H1 (cell line): ENCODE data around the gene MOGAT3. TPM values are rescaled to one million over a fixed set of nuclear protein-coding genes. Genes with fewer than 3 reads are reported as not detected.

Source experiments
- CTCF ChIA-PET: fragments of 300-600 bp; sonication (Branson Sonifier 250); formaldehyde crosslinking; loops from one replicate; lab custom pipeline; 2021; ENCODE audit not compliant: partially characterized antibody; lab: Charles Lee
- POLR2A ChIA-PET: fragments of 300-600 bp; sonication (Branson Sonifier 250); formaldehyde crosslinking; loops from one replicate; lab custom pipeline; 2021; ENCODE audit warnings: inconsistent platforms; ENCODE audit not compliant: partially characterized antibody; lab: Charles Lee
- DNase-seq, 2 experiments: peaks; one replicate each; pipeline versions ENCODE4 v3.0.0 to v3.0.0-alpha.2; 2010 to 2022; ENCODE audit warnings: low spot score in 2 of 2, low read depth in 1 of 2, mixed read lengths in 1 of 2
- FAIRE-seq: peaks from 2 replicates; lab custom pipeline; 2011; peaks lifted over from hg19 to GRCh38; lab: Jason Lieb, UNC
- H2AFZ ChIP-seq: 2 replicates; pipeline ENCODE4 v1.8.1; 2012; ENCODE audit warnings: low read length, inconsistent platforms
- H2AK5ac ChIP-seq: 2 replicates; pipeline ENCODE4 v1.6.1; 2013; ENCODE audit warnings: low read depth, low read length
- H2BK120ac ChIP-seq: replicated peaks from 2 replicates; pipeline ENCODE3; 2013; ENCODE audit warnings: low read depth, low read length, inconsistent platforms
- H2BK12ac ChIP-seq: 2 replicates; pipeline ENCODE4 v1.6.1; 2013; ENCODE audit warnings: low read depth, low read length
- H2BK15ac ChIP-seq: 2 replicates; pipeline ENCODE4 v1.6.1; 2013; ENCODE audit warnings: low read length
- H2BK20ac ChIP-seq: 2 replicates; pipeline ENCODE4 v1.6.1; 2013; ENCODE audit warnings: low read length
- H2BK5ac ChIP-seq: 2 replicates; pipeline ENCODE4 v1.6.1; 2013; ENCODE audit warnings: low read depth, low read length
- H3K14ac ChIP-seq: 2 replicates; pipeline ENCODE4 v1.6.1; 2013; ENCODE audit warnings: inconsistent platforms; ENCODE audit not compliant: insufficient read length
- H3K18ac ChIP-seq: 2 replicates; pipeline ENCODE4 v1.6.1; 2013; ENCODE audit warnings: low read length; ENCODE audit errors: extremely low read depth
- H3K23ac ChIP-seq: 2 replicates; pipeline ENCODE4 v1.6.1; 2013; ENCODE audit warnings: inconsistent platforms; ENCODE audit not compliant: insufficient read length
- H3K23me2 ChIP-seq: 2 replicates; pipeline ENCODE4 v1.6.1; 2013; ENCODE audit warnings: low read depth, low read length
- H3K27ac ChIP-seq: 2 replicates; pipeline ENCODE4 v1.6.1; 2011; ENCODE audit warnings: low read depth, low read length, inconsistent platforms
- H3K27me3 ChIP-seq, 4 experiments: replicated peaks in 1 of 4; 1 replicate in 1 of 4; 2 replicates in 3 of 4; pipeline versions ENCODE4 v1.6.1 to v1.8.1; 2011 to 2013; ENCODE audit warnings: low read length in 3 of 4, mild to moderate bottlenecking in 3 of 4, inconsistent platforms in 2 of 4, mixed read lengths in 2 of 4, moderate library complexity in 1 of 4; ENCODE audit not compliant: control insufficient read depth in 3 of 4, insufficient read depth in 3 of 4; ENCODE audit errors: extremely low read depth in 1 of 4
- H3K36me3 ChIP-seq, 4 experiments: 2 replicates each; pipeline versions ENCODE4 v1.6.1 to v1.8.1; 2011 to 2013; ENCODE audit warnings: mild to moderate bottlenecking in 4 of 4, low read length in 3 of 4, moderate library complexity in 2 of 4, control low read depth in 1 of 4, inconsistent platforms in 1 of 4; ENCODE audit not compliant: insufficient read depth in 4 of 4, control insufficient read depth in 2 of 4
- H3K4ac ChIP-seq: replicated peaks from 2 replicates; pipeline ENCODE3; 2013; ENCODE audit warnings: low read length, low read depth, mixed read lengths, inconsistent platforms; ENCODE audit not compliant: insufficient read length
- H3K4me1 ChIP-seq, 4 experiments: replicated peaks in 1 of 4; 1 replicate in 1 of 4; 2 replicates in 3 of 4; pipeline versions ENCODE4 v1.6.1 to v1.8.1; 2011 to 2013; ENCODE audit warnings: low read length in 3 of 4, inconsistent platforms in 2 of 4, mixed read lengths in 1 of 4; ENCODE audit not compliant: insufficient read depth in 4 of 4, control insufficient read depth in 3 of 4
- H3K4me2 ChIP-seq, 2 experiments: 2 replicates each; pipeline versions ENCODE4 v1.6.1 to v1.8.1; 2011 to 2013; ENCODE audit warnings: low read depth in 2 of 2, low read length in 2 of 2, control low read depth in 1 of 2, inconsistent platforms in 1 of 2, mild to moderate bottlenecking in 1 of 2; ENCODE audit not compliant: insufficient read depth in 1 of 2
- H3K4me3 ChIP-seq, 4 experiments: fragments of 200-600, 300-600 bp in 1 of 4; sonication (generic), shearing (Covaris generic), sonication (Bioruptor Twin) in 1 of 4; 2 replicates each; pipeline versions ENCODE4 v1.5.1 to v1.8.1; 2011 to 2016; ENCODE audit warnings: low read length in 4 of 4, low read depth in 3 of 4, control low read depth in 2 of 4, inconsistent platforms in 2 of 4, mild to moderate bottlenecking in 2 of 4, mixed read lengths in 1 of 4, moderate library complexity in 1 of 4; ENCODE audit not compliant: insufficient read depth in 2 of 4; ENCODE audit errors: extremely low read depth in 1 of 4
- H3K56ac ChIP-seq: replicated peaks from 2 replicates; pipeline ENCODE3; 2013; ENCODE audit warnings: low read depth, mild to moderate bottlenecking, mixed read lengths, low read length, inconsistent platforms; ENCODE audit not compliant: insufficient read length
- H3K79me1 ChIP-seq: 2 replicates; pipeline ENCODE4 v1.6.1; 2013; ENCODE audit warnings: low read depth, low read length, control low read depth
- H3K79me2 ChIP-seq, 2 experiments: 2 replicates each; pipeline versions ENCODE4 v1.6.1 to v1.8.1; 2012 to 2013; ENCODE audit warnings: low read length in 2 of 2, mild to moderate bottlenecking in 2 of 2, inconsistent platforms in 1 of 2; ENCODE audit not compliant: insufficient read depth in 2 of 2, control insufficient read depth in 1 of 2
- H3K9ac ChIP-seq, 4 experiments: replicated peaks in 1 of 4; 1 replicate in 1 of 4; 2 replicates in 3 of 4; pipeline versions ENCODE4 v1.6.1 to v1.8.1; 2011 to 2013; ENCODE audit warnings: low read depth in 3 of 4, low read length in 3 of 4, control low read depth in 2 of 4, mild to moderate bottlenecking in 2 of 4, moderate library complexity in 2 of 4, inconsistent platforms in 1 of 4; ENCODE audit errors: extremely low read depth in 1 of 4
- H3K9me3 ChIP-seq, 2 experiments: 2 replicates each; pipeline versions ENCODE4 v1.6.1 to v1.8.1; 2012 to 2013; ENCODE audit warnings: mild to moderate bottlenecking in 2 of 2, moderate library complexity in 2 of 2, control low read depth in 1 of 2, inconsistent platforms in 1 of 2, low read depth in 1 of 2, low read length in 1 of 2, mixed read lengths in 1 of 2; ENCODE audit not compliant: insufficient read depth in 2 of 2
- H4K20me1 ChIP-seq, 2 experiments: replicated peaks in 1 of 2; 2 replicates each; pipeline versions ENCODE3 to v1.8.1; 2011 to 2013; ENCODE audit warnings: inconsistent platforms in 2 of 2, low read length in 2 of 2, mild to moderate bottlenecking in 1 of 2; ENCODE audit not compliant: insufficient read depth in 2 of 2, control insufficient read depth in 1 of 2
- H4K5ac ChIP-seq: 2 replicates; pipeline ENCODE4 v1.6.1; 2013; ENCODE audit warnings: low read length, low read depth, mixed read lengths, inconsistent platforms; ENCODE audit not compliant: insufficient read length
- H4K8ac ChIP-seq: 2 replicates; pipeline ENCODE4 v1.8.0; 2013; ENCODE audit warnings: mild to moderate bottlenecking, moderate library complexity, low read length, inconsistent platforms; ENCODE audit not compliant: insufficient read depth; ENCODE audit errors: extremely low read depth
- H4K91ac ChIP-seq: replicated peaks from 2 replicates; pipeline ENCODE3; 2013; ENCODE audit warnings: low read length, mixed read lengths, inconsistent platforms; ENCODE audit not compliant: insufficient read length
- ATF3 ChIP-seq: IDR thresholded peaks from 2 replicates; pipeline ENCODE4 v1.6.1; 2011; ENCODE audit warnings: low read depth, mild to moderate bottlenecking, low read length; ENCODE audit not compliant: insufficient read depth
- BACH1 ChIP-seq: IDR thresholded peaks from 2 replicates; pipeline ENCODE4 v1.6.1; 2012; ENCODE audit warnings: low read length, improper control_type of control experiment
- BCL11A ChIP-seq, 2 experiments: IDR thresholded peaks; one replicate each; pipeline ENCODE4 v1.6.1; 2011; ENCODE audit warnings: low read depth in 2 of 2, low read length in 2 of 2, mild to moderate bottlenecking in 2 of 2
- BRCA1 ChIP-seq: IDR thresholded peaks from 2 replicates; pipeline ENCODE4 v1.6.1; 2012; ENCODE audit warnings: low read depth, low read length, improper control_type of control experiment
- CBX8 ChIP-seq: fragments of 300-800, 300-1000 bp; sonication (generic); IDR thresholded peaks from 2 replicates; pipeline ENCODE4 v1.7.1; 2016; ENCODE audit warnings: low read depth, low read length, borderline replicate concordance
- JUND ChIP-seq: IDR thresholded peaks from 2 replicates; pipeline ENCODE4 v1.6.1; 2011; ENCODE audit warnings: mild to moderate bottlenecking, improper control_type of control experiment, low read length
- KDM5A ChIP-seq: fragments of 200-600 bp; IDR thresholded peaks from 2 replicates; pipeline ENCODE4 v1.7.1; 2012; ENCODE audit warnings: mild to moderate bottlenecking, low read length, inconsistent platforms, mixed read lengths
- PHF8 ChIP-seq: fragments of 200-600 bp; sonication (generic); conservative IDR thresholded peaks from 2 replicates; pipeline ENCODE4 v1.7.1; 2012; ENCODE audit warnings: low read depth, mild to moderate bottlenecking, inconsistent platforms, low read length, moderate library complexity
- POU5F1 ChIP-seq: IDR thresholded peaks from 2 replicates; pipeline ENCODE4 v1.6.1; 2011; ENCODE audit warnings: low read depth, mild to moderate bottlenecking, low read length, moderate library complexity
- SAP30 ChIP-seq: fragments of 300-600 bp; sonication (generic); IDR thresholded peaks from 2 replicates; pipeline ENCODE4 v1.7.1; 2012; ENCODE audit warnings: low read length, moderate library complexity, mild to moderate bottlenecking, inconsistent platforms; ENCODE audit not compliant: insufficient read depth, insufficient replicate concordance
- SUZ12 ChIP-seq: fragments of 200-600 bp; sonication (generic); IDR thresholded peaks from 2 replicates; pipeline ENCODE4 v1.6.1; 2012; ENCODE audit warnings: mild to moderate bottlenecking, inconsistent platforms, low read length, moderate library complexity, mixed read lengths
- TAF1 ChIP-seq: IDR thresholded peaks from 2 replicates; pipeline ENCODE4 v1.6.1; 2011; ENCODE audit warnings: mild to moderate bottlenecking, low read depth, low read length
- WGBS, 2 experiments: shearing (Covaris generic) in 1 of 2; methylation state at CpG; one replicate each; pipeline versions ENCODE4 v1.1.6 to v1.1.7; 2013 to 2015; ENCODE audit warnings: low lambda C conversion rate in 2 of 2, mixed read lengths in 2 of 2, inconsistent platforms in 1 of 2, low coverage in 1 of 2, missing lambda C conversion rate in 1 of 2; ENCODE audit not compliant: insufficient replicate concordance in 2 of 2, insufficient coverage in 1 of 2, insufficient read length in 1 of 2; ENCODE audit errors: extremely low coverage in 1 of 2, missing lambda C conversion rate in 1 of 2; 5-methylcytosine and 5-hydroxymethylcytosine counted together
- polyA plus RNA-seq, 7 experiments: library from polyadenylated mRNA; depleted of rRNA in 3 of 7; stranded (reverse) in 5 of 7; unstranded in 2 of 7; fragments of >200 nt in 5 of 7; fragments of 200-250 nt in 2 of 7; gene quantifications; 1 replicate in 5 of 7; 2 replicates in 1 of 7; 4 replicates in 1 of 7; pipeline versions ENCODE4 v1.2.1 to v1.2.3, GENCODE V29; 2011 to 2013; ENCODE audit warnings: missing spikeins in 2 of 7, mixed read lengths in 2 of 7
- total RNA-seq: library from RNA; stranded (reverse); fragmentation: NEBNext Ultra II Directional; extraction: Animal tissue kit (Norgen Biotek cat#: 25700); gene quantifications from 2 replicates; pipeline ENCODE4 v1.2.1, GENCODE V29; 2021

The MOGAT3 gene
- total and polyA plus RNA-seq, 2 of the 8 experiments (the other 6 are each of a cell fraction or from before 2014, with no cell fraction given): 0.21 to 0.82 TPM

- peak overlapping the region in 2 of 4 experiments; percentile 25 to 45; a peak in 4 of 7 replicates for H3K9ac ChIP-seq
- H3K56ac ChIP-seq: peak overlapping the region; percentile 62
- peak overlapping the region; percentile 73; the same call in 1 of the 2 replicates for H2BK5ac ChIP-seq
- peak overlapping the region; percentile 22 for H4K91ac ChIP-seq
- H2BK20ac ChIP-seq: no peak overlapping the region
- H4K5ac ChIP-seq: peak overlapping the region; percentile 67
- peaks cover 0 to 3% (median 1%) of the 10 kb centered on the region in 4 experiments; a peak in 3 of 8 replicates for H3K36me3 ChIP-seq
- no peak overlapping the region for H2AFZ ChIP-seq
- no peak overlapping the region for H2BK120ac ChIP-seq
- no peaks in the 10 kb centered on the region; the same call in 1 of the 2 replicates for H3K23me2 ChIP-seq
- H2BK15ac ChIP-seq: no peak overlapping the region
- H3K79me2 ChIP-seq: 0 out of 4 replicates have a peak, but pooled peaks cover 0 to 4% of the 10 kb centered on the region in 2 experiments
- H4K8ac ChIP-seq: no peak overlapping the region; the same call in 1 of the 2 replicates
- FAIRE-seq: no peak
- H3K18ac ChIP-seq: 0 out of 2 replicates have a peak overlapping the region, but pooled peaks have one; percentile 71
- H2AK5ac ChIP-seq: no peak overlapping the region
- H3K4me2 ChIP-seq: peak overlapping the region; percentile 78 to 80
- H3K23ac ChIP-seq: no peak overlapping the region
- no peak overlapping the region for H2BK12ac ChIP-seq
- no peaks in the 10 kb centered on the region; a peak in 1 of 4 replicates for H3K9me3 ChIP-seq
- peak overlapping the region; percentile 48 to 82 (median 66) for H3K4me3 ChIP-seq
- H3K27ac ChIP-seq: peak overlapping the region; percentile 16; the same call in 1 of the 2 replicates
- WGBS, 2 experiments: 0% methylated on average over 9 of the region's 34 CpGs; no CpG with 5 or more reads in 1 of the 2 experiments
- CTCF ChIA-PET: interaction anchor here (0.7 to 7.6 kb wide), 9 partner anchors 9 to 89 kb away, joined by 3 to 115 read pairs (median 5); partner anchors contain the start of gene SERPINE1
- H3K14ac ChIP-seq: no peak overlapping the region
- peaks cover 0 to 6% (median 4%) of the 10 kb centered on the region in 4 experiments; a peak in 3 of 7 replicates for H3K27me3 ChIP-seq
- H4K20me1 ChIP-seq: no peaks in the 10 kb centered on the region
- DNase-seq: peak in 1 of 2 experiments; percentile 79
- peaks cover 8 to 20% (median 15%) of the 10 kb centered on the region in 4 experiments for H3K4me1 ChIP-seq
- no peaks in the 10 kb centered on the region for H3K79me1 ChIP-seq
- POLR2A ChIA-PET: interaction anchor here (0.6 to 4.7 kb wide), 8 partner anchors 8 to 78 kb away, joined by 3 to 20 read pairs (median 4); partner anchors contain the start of gene VGF
- peak overlapping the region; percentile 17 for H3K4ac ChIP-seq
- no peak for TF ChIP-seq CBX8
- TF ChIP-seq SAP30: no peak
- TF ChIP-seq BRCA1: no peak
- TF ChIP-seq BCL11A (IDR thresholded peaks at IDR 0.05; ENCODE audit: low read depth in 2 of 2, low read length in 2 of 2): no peak
- TF ChIP-seq PHF8: peak; percentile 48; the same call in 1 of the 2 replicates
- no peak for TF ChIP-seq TAF1
- 0 out of 2 replicates have a peak, but pooled peaks have one; percentile 28 for TF ChIP-seq SUZ12
- no peak for TF ChIP-seq JUND
- no peak for TF ChIP-seq POU5F1
- no peak for TF ChIP-seq ATF3
- no peak for TF ChIP-seq KDM5A
- no peak for TF ChIP-seq BACH1
These were observed 46.1 kb downstream of the MOGAT3 start for GRCh38 chr7:101154693-101155102.
